GM18858 (cell line): ENCODE results near the gene PXN.
"Not testable (repeated sequence)": the region's sequence is repeated elsewhere in the genome, so short reads cannot be mapped to it uniquely, and the experiment has no call there.

Source experiments
- ATAC-seq: cut with Tn5 transposase; IDR thresholded peaks from one replicate; pipeline ENCODE4 v1.9.1; 2021; ENCODE audit not compliant: unreplicated experiment

Gene PXN

DNA sequence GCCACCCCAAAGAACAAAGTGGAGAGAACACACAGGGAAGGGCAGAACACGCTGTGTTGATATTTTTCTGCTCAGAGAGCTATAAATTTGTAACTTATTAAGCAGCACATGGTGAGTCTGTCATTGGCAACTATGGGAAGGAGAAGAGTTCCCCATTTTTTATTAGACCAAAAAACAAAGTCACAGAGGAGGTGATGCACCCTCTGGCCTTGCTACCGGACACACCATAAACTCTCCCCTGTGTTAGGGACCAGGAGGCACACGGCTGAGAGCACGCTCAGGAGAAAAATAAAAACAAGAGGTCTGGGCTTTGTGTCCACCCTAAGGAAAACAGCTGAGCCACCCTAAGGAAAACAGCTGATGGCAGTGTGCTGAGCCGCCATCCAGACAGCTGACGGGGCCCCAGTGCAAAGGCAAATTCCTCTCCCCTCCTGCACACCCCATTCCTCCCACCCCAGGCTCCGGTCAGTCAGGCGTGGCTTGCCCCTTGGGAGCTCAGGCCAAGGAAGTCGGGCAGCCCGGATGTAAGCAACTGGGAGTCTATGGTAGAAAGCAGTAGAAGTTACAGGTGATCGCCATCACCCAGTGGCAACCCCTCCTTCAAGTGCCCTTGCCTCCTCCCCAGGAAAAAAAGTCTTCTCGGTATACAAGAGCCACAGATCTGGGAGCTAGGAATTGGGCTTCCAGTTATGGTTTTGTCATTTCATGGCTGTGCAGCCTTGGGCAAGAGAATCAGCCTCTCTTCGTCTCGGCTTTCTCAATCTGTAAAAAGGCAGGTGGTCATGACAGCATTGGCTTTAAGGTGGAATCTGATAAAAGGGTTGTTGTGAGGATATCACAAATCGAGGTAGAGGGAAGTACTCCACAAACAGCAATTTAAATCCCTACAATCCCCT lies 2.4 kb downstream of the PXN start:
- ATAC-seq: no peak

- ATAC-seq: no peak
Observed at GRCh38 chr12:120261951-120262851, 3.3 kb downstream of the PXN start.

- no peak for ATAC-seq
Observed at GRCh38 chr12:120260607-120261006, 4.9 kb downstream of the PXN start.

DNA sequence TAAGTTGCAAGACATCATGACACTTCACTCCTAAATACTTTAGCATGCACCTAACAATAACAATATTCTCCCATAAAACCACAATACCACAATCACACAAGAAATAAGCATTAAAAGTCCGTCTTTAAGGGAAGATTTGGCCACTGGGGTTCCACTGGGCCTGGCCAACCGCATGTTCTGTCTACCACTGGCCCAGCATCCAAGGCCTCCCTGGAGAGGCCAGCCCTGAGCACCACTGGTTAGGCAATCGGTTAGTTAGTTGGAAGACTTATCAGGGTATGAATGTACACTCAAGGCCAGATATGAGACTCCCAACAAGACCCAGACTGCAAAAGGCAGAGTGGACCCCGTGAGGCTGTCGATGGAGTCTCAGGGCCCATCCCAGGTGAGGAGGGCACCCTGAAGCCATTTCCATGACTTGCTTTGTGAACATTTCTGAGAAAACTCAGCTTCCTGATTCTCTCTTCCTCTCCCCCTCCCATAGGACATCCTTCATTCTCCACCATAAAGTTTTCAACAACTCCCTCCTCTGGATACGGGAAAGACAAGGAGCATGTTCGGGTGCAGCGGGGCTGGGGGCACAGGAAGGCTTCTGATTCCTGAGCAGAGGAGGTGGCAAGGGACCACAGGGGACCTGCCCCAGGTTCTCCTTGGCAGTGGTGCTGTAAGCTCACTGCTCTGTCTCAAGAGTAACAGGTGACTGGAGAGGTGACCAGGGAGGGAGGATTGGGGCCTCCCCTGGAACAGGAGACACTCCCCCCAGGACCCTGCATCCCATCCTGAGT lies 5.9 kb downstream of the PXN start:
- ATAC-seq: no peak

DNA sequence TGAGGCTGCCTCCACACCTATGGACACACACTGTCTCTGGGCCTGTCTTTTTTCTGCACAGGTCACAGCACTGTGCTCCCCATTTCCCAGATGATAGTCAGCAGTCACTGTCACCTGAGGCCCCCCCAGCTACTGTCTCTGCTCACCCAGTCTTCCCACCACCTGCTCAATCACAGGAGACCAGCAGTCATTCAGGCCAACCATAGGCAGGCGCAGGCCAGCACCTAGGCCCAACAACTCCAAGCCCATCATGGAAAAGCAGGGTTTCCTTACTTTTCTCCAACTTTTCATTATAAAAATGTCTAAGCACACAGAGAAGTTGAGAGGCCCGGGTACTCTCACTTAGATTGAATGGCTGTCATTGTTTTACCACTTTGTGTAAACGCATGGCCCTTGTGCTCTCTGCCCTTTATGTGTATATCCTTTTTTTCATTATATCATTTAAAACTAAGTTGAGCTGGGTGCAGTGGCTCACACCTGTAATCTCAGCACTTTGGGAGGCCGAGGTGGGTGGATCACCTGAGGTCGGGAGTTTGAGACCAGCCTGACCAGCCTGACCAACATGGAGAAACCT lies 7.1 kb downstream of the PXN start:
- no peak for ATAC-seq

DNA sequence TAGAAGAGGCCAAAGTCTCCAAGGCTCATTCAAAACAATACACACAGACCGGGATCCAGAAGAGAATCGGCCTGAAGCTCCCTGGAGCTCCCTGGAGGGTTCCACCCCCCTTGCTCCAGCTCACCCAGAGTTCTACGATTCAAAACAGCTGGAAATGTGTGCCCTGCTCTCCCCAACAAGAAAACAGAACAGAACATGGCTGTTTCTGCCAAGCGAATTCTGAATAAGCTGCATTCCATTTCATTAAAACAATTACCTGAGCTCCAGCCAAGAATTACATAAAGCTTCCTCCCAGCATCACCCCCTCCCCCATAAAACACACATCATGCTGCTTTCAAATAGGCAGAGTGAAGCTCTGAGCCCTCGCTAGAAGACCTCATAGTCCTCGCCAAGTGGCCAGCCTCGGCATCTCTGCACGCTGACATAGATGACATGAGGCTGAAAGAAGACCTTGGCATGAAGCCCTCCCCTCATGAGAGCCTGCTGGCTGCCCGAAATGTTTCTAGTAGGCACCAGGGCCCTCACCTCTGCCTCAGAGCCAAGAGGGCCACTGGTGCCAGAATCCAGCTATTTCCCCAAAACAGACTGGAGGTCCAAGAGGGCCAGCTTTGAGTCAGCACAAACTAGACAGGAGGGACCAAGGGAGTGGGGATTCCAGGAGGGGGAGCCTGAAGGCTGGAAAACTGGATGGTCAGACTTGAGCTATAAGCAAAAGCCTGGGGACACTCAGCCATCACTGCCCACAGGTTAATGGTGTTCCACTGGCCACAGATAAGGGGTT lies 8.3 kb downstream of the PXN start:
- no peak for ATAC-seq

DNA sequence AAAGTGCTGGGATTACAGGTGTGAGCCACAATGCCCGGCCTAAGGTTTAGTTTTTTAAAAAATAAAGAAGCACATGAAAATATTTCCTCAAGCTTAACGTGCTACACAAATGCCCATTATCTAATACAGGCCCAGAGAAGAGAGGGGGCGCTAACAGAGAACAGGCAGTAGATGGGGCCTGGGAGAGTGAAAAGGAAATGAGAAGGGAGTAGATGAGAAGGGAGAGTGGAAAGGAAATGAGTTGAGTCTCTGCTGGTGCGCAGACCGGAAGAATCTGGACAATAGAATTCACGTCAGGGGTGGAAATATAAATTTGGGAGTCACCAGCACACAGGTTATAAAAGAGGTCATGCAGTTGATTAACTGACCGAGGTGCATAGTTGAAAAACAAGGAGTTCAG lies 10.7 kb downstream of the PXN start:
- ATAC-seq: no peak

DNA sequence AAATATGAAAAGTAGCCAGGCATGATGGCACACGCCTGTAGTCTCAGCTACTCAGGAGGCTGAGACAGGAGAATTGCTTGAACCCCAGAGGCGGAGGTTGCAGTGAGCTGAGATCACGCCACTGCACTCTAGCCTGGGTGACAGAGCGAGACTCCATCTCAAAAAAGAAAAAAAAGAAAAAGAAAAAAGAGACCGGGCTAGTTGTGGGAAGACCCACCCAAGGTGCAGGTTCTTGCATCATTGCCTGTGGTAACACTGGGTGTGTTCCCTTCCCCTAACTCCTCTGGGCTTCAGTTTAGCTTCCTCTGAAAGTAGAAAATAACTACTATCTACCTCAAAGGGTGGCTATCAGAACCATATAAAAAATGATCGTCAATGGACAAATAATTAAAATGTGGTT lies 12.2 kb downstream of the PXN start:
- ATAC-seq: not testable (repeated sequence)

DNA sequence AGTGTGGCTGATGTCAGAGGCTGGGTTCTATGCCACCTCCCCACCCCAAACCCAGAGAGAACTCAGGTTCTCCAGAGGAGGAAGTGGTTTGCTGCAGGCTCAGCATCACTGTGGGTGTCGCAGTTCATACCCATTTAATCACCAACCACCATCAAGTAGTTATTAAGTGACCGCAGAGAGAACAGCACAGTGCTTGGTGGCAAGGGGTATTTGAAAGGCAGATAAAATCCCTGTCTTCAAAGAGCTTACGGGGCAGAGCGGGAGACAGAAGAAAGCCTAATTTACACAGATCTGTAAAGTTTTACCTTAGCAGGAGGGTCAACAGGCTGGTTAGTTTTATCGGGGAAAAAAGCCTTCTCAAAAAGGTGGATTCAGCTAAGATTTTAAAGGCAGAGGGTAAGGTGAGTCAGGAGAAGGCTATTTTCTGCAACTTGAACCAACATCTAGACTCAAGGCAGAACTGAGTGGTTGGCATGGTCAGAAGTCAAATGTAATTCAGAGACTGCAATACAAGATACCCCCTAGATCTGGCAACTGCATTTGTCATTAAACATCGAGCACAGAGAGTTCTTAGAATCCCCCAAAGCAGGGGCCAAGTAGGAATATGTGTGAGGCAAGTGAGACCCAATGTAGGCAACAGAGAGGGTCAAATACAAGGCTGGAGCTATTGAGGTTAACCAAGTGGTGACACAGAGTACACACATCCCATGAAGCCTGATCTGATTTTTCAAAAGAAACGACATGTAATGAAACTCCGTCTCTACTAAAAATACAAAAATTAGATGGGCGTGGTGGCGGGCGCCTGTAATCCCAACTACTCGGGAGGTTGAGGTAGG lies 13.2 kb downstream of the PXN start:
- no peak for ATAC-seq

DNA sequence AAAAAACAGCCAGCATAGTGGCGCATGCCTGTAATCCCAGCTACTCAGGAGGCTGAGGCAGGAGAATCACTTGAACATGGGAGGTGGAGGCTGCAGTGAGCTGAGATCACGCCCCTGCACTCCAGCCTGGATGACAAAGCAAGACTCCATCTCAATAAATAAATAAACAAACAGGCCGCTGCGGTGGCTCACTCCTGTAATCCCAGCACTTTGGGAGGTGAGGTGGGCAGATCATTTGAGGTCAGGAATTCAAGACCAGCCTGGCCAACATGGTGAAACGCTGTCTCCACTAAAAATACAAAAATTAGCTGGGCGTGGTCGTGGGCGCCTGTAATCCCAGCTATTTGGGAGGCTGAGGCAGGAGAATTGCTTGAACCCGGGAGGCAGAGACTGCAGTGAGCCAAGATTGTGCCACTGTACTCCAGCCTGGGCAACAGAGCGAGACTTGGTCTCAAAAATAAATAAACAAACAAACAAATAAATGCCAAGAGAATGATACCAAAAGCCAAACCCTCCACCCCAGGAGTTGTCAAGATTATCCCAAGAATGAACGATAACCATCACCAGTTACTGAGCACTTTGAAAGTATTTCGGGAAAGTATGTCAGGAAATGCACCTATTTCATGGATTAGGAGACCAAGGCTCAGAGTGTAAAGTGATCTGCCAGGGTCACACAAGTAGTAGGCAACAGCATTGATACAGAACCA lies 14.0 kb downstream of the PXN start:
- ATAC-seq: not testable (repeated sequence)

GRCh38 chr12:120249875-120250795 lies 15.4 kb downstream of the PXN start:
- ATAC-seq: no peak

GRCh38 chr12:120249266-120249874 lies 16.2 kb downstream of the PXN start:
- ATAC-seq: no peak

GRCh38 chr12:120247621-120248030 lies 17.9 kb downstream of the PXN start:
- ATAC-seq: no peak

GRCh38 chr12:120247183-120247582 lies 18.3 kb downstream of the PXN start:
- ATAC-seq: no peak

- ATAC-seq: not testable (repeated sequence)
Observed at GRCh38 chr12:120246705-120247104, 18.8 kb downstream of the PXN start.

DNA sequence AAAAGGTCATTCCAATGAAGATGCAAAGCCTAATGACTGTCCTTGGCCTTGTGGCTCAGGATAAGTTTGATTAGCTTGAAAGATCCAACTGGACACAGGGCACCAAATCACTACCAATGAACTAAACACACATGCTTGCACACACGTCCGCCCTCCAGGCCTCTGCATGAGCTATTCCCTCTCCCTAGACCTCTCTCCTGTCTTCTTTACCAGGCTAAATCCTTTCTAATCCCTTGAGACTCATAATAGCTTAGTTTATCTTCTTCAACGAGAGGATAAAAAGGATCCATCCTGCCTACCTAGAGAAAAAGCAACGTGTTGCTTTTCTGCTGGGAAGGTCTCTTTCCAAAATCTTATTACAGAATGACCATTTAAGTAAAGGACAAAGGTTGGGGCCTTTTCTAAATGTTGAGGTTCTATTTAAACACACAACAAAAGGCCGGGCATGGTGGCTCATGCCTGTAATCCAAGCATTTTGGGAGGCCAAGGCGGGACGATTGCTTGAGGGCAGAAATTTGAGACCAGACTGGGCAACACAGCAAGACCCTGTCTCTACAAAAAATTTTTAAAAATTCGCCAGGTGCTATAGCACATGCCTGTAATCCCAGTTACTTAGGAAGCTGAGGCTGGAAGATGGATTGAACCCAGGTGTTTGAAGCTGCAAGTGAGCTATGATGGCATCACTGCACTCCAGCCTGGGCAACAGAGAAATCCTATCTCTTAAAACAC lies 22.4 kb downstream of the PXN start:
- no peak for ATAC-seq
